Tibial artery (tissue), 4 donors: ENCODE data around the gene ZNRD2.

ENCODE experiments used
- DNase-seq, 2 donors: peaks; one replicate each; pipeline ENCODE4 v3.0.0-alpha.2; 2019
- H3K27ac ChIP-seq, 2 donors: fragments of 200-600 bp; sonication (generic) in 1 of 2; 1 replicate in 1 of 2; 2 replicates in 1 of 2; pipeline ENCODE4 v1.5.1; 2018 to 2019; ENCODE audit warnings: mild to moderate bottlenecking in 1 of 2
- H3K27me3 ChIP-seq, 2 donors: fragments of 200-600 bp; sonication (generic) in 1 of 2; one replicate each; pipeline versions ENCODE4 v1.5.1 to v1.6.0; 2016 to 2019
- H3K36me3 ChIP-seq, 3 donors: fragments of 200-600 bp; sonication (generic) in 2 of 3; one replicate each; pipeline ENCODE4 v1.5.1; 2016 to 2019; ENCODE audit warnings: mild to moderate bottlenecking in 2 of 3
- H3K4me1 ChIP-seq, 4 donors: fragments of 200-600 bp; sonication (generic) in 2 of 4; 1 replicate in 3 of 4; 2 replicates in 1 of 4; pipeline ENCODE4 v1.5.1; 2016 to 2019
- H3K4me3 ChIP-seq, 2 donors: fragments of 200-600 bp; sonication (generic) in 1 of 2; 1 replicate in 1 of 2; 2 replicates in 1 of 2; pipeline ENCODE4 v1.5.1; 2018 to 2019; ENCODE audit warnings: mild to moderate bottlenecking in 2 of 2
- H3K9me3 ChIP-seq, 3 donors: fragments of 200-600 bp; sonication (generic) in 1 of 3; one replicate each; pipeline ENCODE4 v1.5.1; 2016 to 2019
- intact Hi-C: fragments of 100-400 bp; cut with DNase I; formaldehyde crosslinking; loops from one replicate; pipeline ENCODE4 v1.15.0; 2023; ENCODE audit warnings: low total_unique reads
- TF ChIP-seq, protein P1 (sequence below), 2 experiments: fragments of 200-600 bp in 1 of 2; fragments of 450-650 bp in 1 of 2; IDR thresholded peaks; one replicate each; pipeline ENCODE4 v1.5.1; 2017 to 2019; ENCODE audit warnings: antibody characterized with exemption in 2 of 2, mild to moderate bottlenecking in 1 of 2, moderate library complexity in 1 of 2

ZNRD2 gene

GRCh38 chr11:65569164-65569972 is 909 bp upstream of the ZNRD2 start:
- H3K4me1 ChIP-seq: peaks cover 0 to 59% (median 49%) of the 10 kb centered on the region in 4 donors
- H3K4me3 ChIP-seq: peak overlapping the region; percentile 72 to 96
- H3K27me3 ChIP-seq: no peaks in the 10 kb centered on the region
- intact Hi-C loops: loop anchor here (2.0 kb wide), 1 partner anchor 29 kb away; no protein-coding TSS in a partner anchor
- no peaks in the 10 kb centered on the region for H3K9me3 ChIP-seq
- TF ChIP-seq, protein P1, sequence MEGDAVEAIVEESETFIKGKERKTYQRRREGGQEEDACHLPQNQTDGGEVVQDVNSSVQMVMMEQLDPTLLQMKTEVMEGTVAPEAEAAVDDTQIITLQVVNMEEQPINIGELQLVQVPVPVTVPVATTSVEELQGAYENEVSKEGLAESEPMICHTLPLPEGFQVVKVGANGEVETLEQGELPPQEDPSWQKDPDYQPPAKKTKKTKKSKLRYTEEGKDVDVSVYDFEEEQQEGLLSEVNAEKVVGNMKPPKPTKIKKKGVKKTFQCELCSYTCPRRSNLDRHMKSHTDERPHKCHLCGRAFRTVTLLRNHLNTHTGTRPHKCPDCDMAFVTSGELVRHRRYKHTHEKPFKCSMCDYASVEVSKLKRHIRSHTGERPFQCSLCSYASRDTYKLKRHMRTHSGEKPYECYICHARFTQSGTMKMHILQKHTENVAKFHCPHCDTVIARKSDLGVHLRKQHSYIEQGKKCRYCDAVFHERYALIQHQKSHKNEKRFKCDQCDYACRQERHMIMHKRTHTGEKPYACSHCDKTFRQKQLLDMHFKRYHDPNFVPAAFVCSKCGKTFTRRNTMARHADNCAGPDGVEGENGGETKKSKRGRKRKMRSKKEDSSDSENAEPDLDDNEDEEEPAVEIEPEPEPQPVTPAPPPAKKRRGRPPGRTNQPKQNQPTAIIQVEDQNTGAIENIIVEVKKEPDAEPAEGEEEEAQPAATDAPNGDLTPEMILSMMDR (IDR thresholded peaks at IDR 0.05): no peak
- peak overlapping the region; percentile 93 to 98 for H3K27ac ChIP-seq
- peaks cover 0 to 9% (median 0%) of the 10 kb centered on the region in 3 donors for H3K36me3 ChIP-seq
- no peak for DNase-seq

DNA sequence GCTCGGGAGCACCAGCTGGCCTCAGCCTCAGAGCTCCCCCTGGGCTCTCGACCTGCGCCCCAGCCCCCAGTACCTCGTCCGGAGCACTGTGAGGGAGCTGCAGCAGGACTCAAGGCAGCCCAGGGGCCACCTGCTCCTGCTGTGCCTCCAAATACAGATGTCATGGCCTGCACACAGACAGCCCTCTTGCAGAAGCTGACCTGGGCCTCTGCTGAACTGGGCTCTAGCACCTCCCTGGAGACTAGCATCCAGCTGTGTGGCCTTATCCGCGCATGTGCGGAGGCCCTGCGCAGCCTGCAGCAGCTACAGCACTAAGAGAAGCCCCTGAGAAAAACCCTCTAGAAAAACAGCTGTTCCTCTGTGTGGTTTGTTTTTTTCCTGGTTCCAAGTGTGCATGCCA is 1.1 kb downstream of the ZNRD2 start:
- H3K27me3 ChIP-seq: no peaks in the 10 kb centered on the region
- peaks cover 0 to 70% (median 58%) of the 10 kb centered on the region in 4 donors for H3K4me1 ChIP-seq
- H3K36me3 ChIP-seq: peaks cover 0 to 9% (median 0%) of the 10 kb centered on the region in 3 donors
- TF ChIP-seq, protein P1 (IDR thresholded peaks at IDR 0.05): no peak
- DNase-seq: no peak
- peak overlapping the region; percentile 94 to 96 for H3K4me3 ChIP-seq
- peak overlapping the region; percentile 93 to 98 for H3K27ac ChIP-seq
- no peaks in the 10 kb centered on the region for H3K9me3 ChIP-seq
- intact Hi-C loops: no loop called here

DNA sequence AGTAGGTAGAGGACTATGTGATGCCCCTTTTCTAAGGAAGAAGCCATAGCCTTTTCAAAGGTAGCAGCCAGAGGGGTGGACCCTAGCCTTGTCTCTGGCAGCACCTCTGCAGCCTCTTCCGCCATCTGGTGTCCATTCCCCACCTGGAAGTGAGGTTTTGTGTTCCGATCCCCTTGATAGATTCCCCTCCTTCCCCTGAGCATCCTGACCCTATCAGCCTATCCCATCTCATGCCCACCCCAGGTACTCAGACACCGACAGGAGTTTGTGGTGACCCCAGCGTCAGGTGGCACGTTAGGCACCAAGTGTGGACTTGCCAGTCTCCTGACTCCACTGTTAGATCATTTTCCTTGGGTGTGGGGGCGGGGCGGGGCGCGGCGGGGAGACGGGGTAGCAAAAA is 1.7 kb downstream of the ZNRD2 start:
- DNase-seq: no peak
- TF ChIP-seq, protein P1 (IDR thresholded peaks at IDR 0.05): peak; percentile 29 to 51
- Histone ChIP-seq H3K27me3 (no peaks in the 10 kb centered on the region), H3K4me1 (peaks cover 0 to 70% (median 56%) of the 10 kb centered on the region in 4 donors), H3K36me3 (peaks cover 0 to 9% (median 0%) of the 10 kb centered on the region in 3 donors), H3K4me3 (peak overlapping the region; percentile 94 to 96), H3K27ac (peak overlapping the region; percentile 93 to 98), H3K9me3 (no peaks in the 10 kb centered on the region)
- intact Hi-C loops: no loop called here

DNA sequence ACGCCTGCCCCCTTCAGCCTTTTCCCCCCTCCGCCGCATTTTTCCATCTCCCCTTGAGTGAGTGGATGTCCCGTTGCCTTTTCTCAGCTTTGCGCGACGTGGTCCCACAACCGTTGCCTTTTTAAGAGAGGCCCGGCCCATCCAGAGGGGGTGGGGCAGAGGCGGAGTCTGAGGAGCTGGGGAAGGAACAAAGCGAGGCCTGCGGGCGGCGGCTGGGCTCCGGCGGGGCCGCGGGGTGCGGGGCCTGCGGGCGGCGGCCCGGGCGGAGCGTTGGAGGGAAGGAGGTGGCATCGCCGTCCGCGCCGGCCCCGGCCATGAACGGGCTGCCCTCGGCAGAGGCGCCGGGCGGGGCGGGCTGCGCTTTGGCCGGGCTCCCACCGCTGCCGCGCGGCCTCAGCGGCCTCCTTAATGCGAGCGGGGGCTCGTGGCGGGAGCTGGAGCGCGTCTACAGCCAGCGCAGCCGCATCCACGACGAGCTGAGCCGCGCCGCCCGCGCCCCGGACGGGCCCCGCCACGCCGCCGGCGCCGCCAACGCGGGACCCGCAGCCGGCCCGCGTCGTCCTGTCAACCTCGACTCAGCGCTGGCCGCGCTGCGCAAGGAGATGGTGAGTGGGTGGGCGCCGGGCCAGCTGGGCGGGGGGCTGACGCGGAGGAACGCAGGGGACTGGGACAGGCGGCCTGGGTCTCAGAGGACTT is 2.2 kb downstream of the ZNRD2 start, which contains the start of gene FAM89B:
FAM89B (plus strand) TSS at position 183 of the 696 bp plus-strand sequence; CDS start at position 315, 132 bp downstream.
- H3K27me3 ChIP-seq: no peaks in the 10 kb centered on the region
- intact Hi-C loops: no loop called here
- no peaks in the 10 kb centered on the region for H3K9me3 ChIP-seq
- H3K27ac ChIP-seq: peak within 1 kb of the TSS; percentile 93 to 98
- H3K36me3 ChIP-seq: peaks cover 0 to 9% (median 0%) of the 10 kb centered on the region in 3 donors
- peak; percentile 96 for DNase-seq
- TF ChIP-seq, protein P1 (IDR thresholded peaks at IDR 0.05): no peak
- H3K4me1 ChIP-seq: peaks cover 0 to 73% (median 54%) of the 10 kb centered on the region in 4 donors
- H3K4me3 ChIP-seq: peak within 1 kb of the TSS; percentile 94 to 96

- Histone ChIP-seq H3K36me3 (peaks cover 0 to 5% (median 5%) of the 10 kb centered on the region in 3 donors), H3K4me3 (peak overlapping the region; percentile 94 to 96), H3K9me3 (no peaks in the 10 kb centered on the region), H3K4me1 (peaks cover 0 to 75% (median 56%) of the 10 kb centered on the region in 4 donors), H3K27ac (peak overlapping the region; percentile 93 to 98), H3K27me3 (no peaks in the 10 kb centered on the region)
- no peak for DNase-seq
- intact Hi-C loops: no loop called here
- TF ChIP-seq, protein P1 (IDR thresholded peaks at IDR 0.05): no peak
Observed at GRCh38 chr11:65573391-65574079, 3.3 kb downstream of the ZNRD2 start.
